Measurements from ENCODE around the gene C9. TPM values are rescaled to one million over a fixed set of nuclear protein-coding genes. Genes with fewer than 3 reads are reported as not detected.

Gene C9
- 1 to 10 TPM in 1 of 3 donors, not detected in 2; 1.8 TPM for total RNA-seq

- Histone ChIP-seq H3K36me3 (no peaks in the 10 kb centered on the region), H3K9me3 (no peaks in the 10 kb centered on the region), H3K27ac (no peak within 1 kb of the TSS), H3K27me3 (no peaks in the 10 kb centered on the region), H3K4me1 (no peaks in the 10 kb centered on the region), H3K4me3 (no peak within 1 kb of the TSS)
- TF ChIP-seq POLR2AphosphoS5 (IDR thresholded peaks at IDR 0.05) (no peak), POLR2A (IDR thresholded peaks at IDR 0.05) (no peak), CTCF (IDR thresholded peaks at IDR 0.05) (no peak)
- intact Hi-C loops (cut with DNase I; ENCODE audit: low total_unique reads) = no loop called here
- no peak for DNase-seq (ENCODE audit: low spot score in 2 of 2)
Observed at GRCh38 chr5:39364367-39364766, at the start of gene C9. TSS of gene C9 (minus strand) at chr5:39364495. CDS start at chr5:39364464, 31 bp downstream.

- Histone ChIP-seq H3K9me3 (no peaks in the 10 kb centered on the region), H3K4me3 (no peak overlapping the region), H3K4me1 (peaks cover 0 to 24% of the 10 kb centered on the region in 2 donors), H3K27ac (peak overlapping the region in 1 of 2 donors; percentile 75), H3K36me3 (no peaks in the 10 kb centered on the region), H3K27me3 (no peaks in the 10 kb centered on the region)
- DNase-seq (ENCODE audit: low spot score in 2 of 2) = no peak
- no peak for TF ChIP-seq POLR2A (IDR thresholded peaks at IDR 0.05)
- TF ChIP-seq POLR2AphosphoS5 (IDR thresholded peaks at IDR 0.05) = no peak
- TF ChIP-seq CTCF (IDR thresholded peaks at IDR 0.05) = no peak
- intact Hi-C loops (cut with DNase I; ENCODE audit: low total_unique reads) = no loop called here
Observed at GRCh38 chr5:39413771-39414170, 49.5 kb upstream of the C9 start.

GRCh38 chr5:39412721-39413394 lies 48.6 kb upstream of the C9 start:
- H3K27ac ChIP-seq = peak overlapping the region; percentile 75
- intact Hi-C loops (cut with DNase I; ENCODE audit: low total_unique reads) = no loop called here
- DNase-seq (ENCODE audit: low spot score in 2 of 2) = no peak
- no peak overlapping the region for H3K4me3 ChIP-seq
- TF ChIP-seq POLR2A (IDR thresholded peaks at IDR 0.05) (no peak), POLR2AphosphoS5 (IDR thresholded peaks at IDR 0.05) (no peak), CTCF (IDR thresholded peaks at IDR 0.05) (no peak)
- H3K27me3 ChIP-seq = no peaks in the 10 kb centered on the region
- H3K36me3 ChIP-seq = no peaks in the 10 kb centered on the region
- H3K9me3 ChIP-seq = no peaks in the 10 kb centered on the region
- peaks cover 0 to 15% of the 10 kb centered on the region in 2 donors for H3K4me1 ChIP-seq

- no peak for DNase-seq (ENCODE audit: low spot score in 2 of 2)
- Histone ChIP-seq H3K4me1 (peaks cover 0 to 14% of the 10 kb centered on the region in 2 donors), H3K27ac (peak overlapping the region; percentile 75), H3K36me3 (no peaks in the 10 kb centered on the region), H3K4me3 (no peak overlapping the region), H3K27me3 (no peaks in the 10 kb centered on the region), H3K9me3 (no peaks in the 10 kb centered on the region)
- intact Hi-C loops (cut with DNase I; ENCODE audit: low total_unique reads) = no loop called here
- TF ChIP-seq POLR2AphosphoS5 (IDR thresholded peaks at IDR 0.05) (no peak), POLR2A (IDR thresholded peaks at IDR 0.05) (no peak), CTCF (IDR thresholded peaks at IDR 0.05) (no peak)
Observed at GRCh38 chr5:39411985-39412384, 47.7 kb upstream of the C9 start.

- peaks cover 0 to 14% of the 10 kb centered on the region in 2 donors for H3K4me1 ChIP-seq
- no peak for DNase-seq (ENCODE audit: low spot score in 2 of 2)
- intact Hi-C loops (cut with DNase I; ENCODE audit: low total_unique reads) = no loop called here
Observed at GRCh38 chr5:39411061-39411460, 46.8 kb upstream of the C9 start.

More at GRCh38 chr5:39411061-39411460, 46.8 kb upstream of the C9 start:
- Histone ChIP-seq H3K36me3 (no peaks in the 10 kb centered on the region), H3K27me3 (no peaks in the 10 kb centered on the region), H3K4me3 (peak overlapping the region in 1 of 3 donors; percentile 19), H3K9me3 (no peaks in the 10 kb centered on the region), H3K27ac (peak overlapping the region; percentile 75 to 80)
- TF ChIP-seq POLR2A (IDR thresholded peaks at IDR 0.05) (no peak), CTCF (IDR thresholded peaks at IDR 0.05) (no peak), POLR2AphosphoS5 (IDR thresholded peaks at IDR 0.05) (no peak)
